ENCODE results near the gene RIMKLA. TPM values are rescaled to one million over a fixed set of nuclear protein-coding genes. Genes with fewer than 3 reads are reported as not detected.

The RIMKLA gene
- total and polyA plus RNA-seq, 2 of the 13 experiments (the other 11 are each of a cell fraction or from before 2014, with no cell fraction given): 2.5 to 3.8 TPM

DNA sequence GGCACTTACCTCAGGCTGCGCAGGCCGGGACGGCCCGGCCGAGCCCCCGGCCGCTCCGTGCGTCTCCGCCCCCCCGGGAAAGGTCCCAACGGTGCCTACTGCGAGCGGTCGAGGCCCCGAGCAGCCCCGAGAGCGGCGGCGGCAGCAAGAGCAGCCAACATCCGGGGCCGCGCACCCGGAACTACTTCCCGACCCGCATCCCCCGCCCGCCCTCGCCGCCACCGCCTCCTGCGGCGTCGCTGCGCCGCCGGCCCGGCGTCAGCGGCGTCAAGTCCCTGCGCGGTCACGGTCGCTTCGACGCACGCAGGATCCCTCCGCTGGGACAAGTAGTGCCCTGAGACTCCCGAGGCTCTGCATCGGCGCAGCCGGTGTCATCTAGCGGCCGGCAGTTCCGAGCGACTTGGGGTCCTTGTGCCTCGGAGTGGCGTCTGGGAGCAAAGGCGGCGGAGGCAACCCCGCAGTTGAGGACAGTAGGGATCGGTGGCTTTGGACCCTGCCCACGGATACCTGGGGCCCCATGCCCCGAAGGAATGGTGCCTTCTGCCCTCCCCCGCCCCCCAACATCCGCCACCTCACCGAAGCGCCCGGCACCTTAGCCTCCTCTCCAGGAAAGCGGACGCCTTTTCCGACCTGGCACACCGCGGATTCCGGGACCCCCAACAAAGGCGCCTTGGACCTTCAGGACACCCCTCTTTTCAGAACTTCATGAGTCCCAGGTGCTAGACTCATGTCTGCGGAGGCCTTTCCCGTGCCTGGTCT, 45.4 kb upstream of the RIMKLA start, which contains the start of gene FOXJ3 (continued):
- no peak for TF ChIP-seq RFX3 (CRISPR knock-in tag; IDR thresholded peaks at IDR 0.05)
- TF ChIP-seq ZMYM4 (CRISPR knock-in tag; IDR thresholded peaks at IDR 0.05): peak; percentile 97
- no peak for TF ChIP-seq ZFP1 (CRISPR knock-in tag; IDR thresholded peaks at IDR 0.05)
- TF ChIP-seq ZBTB7A (CRISPR knock-in tag; IDR thresholded peaks at IDR 0.05): peak; percentile 68; the same call in 1 of the 2 replicates
- peak; percentile 87 for TF ChIP-seq CREB1 (IDR thresholded peaks at IDR 0.05)
- peak; percentile 87 for TF ChIP-seq CREB1 (CRISPR knock-in tag; IDR thresholded peaks at IDR 0.05)
- TF ChIP-seq, protein P1, sequence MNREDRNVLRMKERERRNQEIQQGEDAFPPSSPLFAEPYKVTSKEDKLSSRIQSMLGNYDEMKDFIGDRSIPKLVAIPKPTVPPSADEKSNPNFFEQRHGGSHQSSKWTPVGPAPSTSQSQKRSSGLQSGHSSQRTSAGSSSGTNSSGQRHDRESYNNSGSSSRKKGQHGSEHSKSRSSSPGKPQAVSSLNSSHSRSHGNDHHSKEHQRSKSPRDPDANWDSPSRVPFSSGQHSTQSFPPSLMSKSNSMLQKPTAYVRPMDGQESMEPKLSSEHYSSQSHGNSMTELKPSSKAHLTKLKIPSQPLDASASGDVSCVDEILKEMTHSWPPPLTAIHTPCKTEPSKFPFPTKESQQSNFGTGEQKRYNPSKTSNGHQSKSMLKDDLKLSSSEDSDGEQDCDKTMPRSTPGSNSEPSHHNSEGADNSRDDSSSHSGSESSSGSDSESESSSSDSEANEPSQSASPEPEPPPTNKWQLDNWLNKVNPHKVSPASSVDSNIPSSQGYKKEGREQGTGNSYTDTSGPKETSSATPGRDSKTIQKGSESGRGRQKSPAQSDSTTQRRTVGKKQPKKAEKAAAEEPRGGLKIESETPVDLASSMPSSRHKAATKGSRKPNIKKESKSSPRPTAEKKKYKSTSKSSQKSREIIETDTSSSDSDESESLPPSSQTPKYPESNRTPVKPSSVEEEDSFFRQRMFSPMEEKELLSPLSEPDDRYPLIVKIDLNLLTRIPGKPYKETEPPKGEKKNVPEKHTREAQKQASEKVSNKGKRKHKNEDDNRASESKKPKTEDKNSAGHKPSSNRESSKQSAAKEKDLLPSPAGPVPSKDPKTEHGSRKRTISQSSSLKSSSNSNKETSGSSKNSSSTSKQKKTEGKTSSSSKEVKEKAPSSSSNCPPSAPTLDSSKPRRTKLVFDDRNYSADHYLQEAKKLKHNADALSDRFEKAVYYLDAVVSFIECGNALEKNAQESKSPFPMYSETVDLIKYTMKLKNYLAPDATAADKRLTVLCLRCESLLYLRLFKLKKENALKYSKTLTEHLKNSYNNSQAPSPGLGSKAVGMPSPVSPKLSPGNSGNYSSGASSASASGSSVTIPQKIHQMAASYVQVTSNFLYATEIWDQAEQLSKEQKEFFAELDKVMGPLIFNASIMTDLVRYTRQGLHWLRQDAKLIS (CRISPR knock-in tag; IDR thresholded peaks at IDR 0.05): 0 out of 2 replicates have a peak, but pooled peaks have one; percentile 77
- TF ChIP-seq, protein P2, sequence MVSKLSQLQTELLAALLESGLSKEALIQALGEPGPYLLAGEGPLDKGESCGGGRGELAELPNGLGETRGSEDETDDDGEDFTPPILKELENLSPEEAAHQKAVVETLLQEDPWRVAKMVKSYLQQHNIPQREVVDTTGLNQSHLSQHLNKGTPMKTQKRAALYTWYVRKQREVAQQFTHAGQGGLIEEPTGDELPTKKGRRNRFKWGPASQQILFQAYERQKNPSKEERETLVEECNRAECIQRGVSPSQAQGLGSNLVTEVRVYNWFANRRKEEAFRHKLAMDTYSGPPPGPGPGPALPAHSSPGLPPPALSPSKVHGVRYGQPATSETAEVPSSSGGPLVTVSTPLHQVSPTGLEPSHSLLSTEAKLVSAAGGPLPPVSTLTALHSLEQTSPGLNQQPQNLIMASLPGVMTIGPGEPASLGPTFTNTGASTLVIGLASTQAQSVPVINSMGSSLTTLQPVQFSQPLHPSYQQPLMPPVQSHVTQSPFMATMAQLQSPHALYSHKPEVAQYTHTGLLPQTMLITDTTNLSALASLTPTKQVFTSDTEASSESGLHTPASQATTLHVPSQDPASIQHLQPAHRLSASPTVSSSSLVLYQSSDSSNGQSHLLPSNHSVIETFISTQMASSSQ (IDR thresholded peaks at IDR 0.05; ENCODE audit: low read depth): peak; percentile 45; the same call in 1 of the 2 replicates
- TF ChIP-seq, protein P2 (CRISPR knock-in tag; IDR thresholded peaks at IDR 0.05; ENCODE audit: borderline replicate concordance): peak; percentile 72
- TF ChIP-seq, protein P3, sequence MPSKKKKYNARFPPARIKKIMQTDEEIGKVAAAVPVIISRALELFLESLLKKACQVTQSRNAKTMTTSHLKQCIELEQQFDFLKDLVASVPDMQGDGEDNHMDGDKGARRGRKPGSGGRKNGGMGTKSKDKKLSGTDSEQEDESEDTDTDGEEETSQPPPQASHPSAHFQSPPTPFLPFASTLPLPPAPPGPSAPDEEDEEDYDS (CRISPR knock-in tag; IDR thresholded peaks at IDR 0.05): peak; percentile 67; the same call in 1 of the 2 replicates
- no peak for TF ChIP-seq ZNF747 (CRISPR knock-in tag; IDR thresholded peaks at IDR 0.05; ENCODE audit: borderline replicate concordance)
- TF ChIP-seq, protein P4, sequence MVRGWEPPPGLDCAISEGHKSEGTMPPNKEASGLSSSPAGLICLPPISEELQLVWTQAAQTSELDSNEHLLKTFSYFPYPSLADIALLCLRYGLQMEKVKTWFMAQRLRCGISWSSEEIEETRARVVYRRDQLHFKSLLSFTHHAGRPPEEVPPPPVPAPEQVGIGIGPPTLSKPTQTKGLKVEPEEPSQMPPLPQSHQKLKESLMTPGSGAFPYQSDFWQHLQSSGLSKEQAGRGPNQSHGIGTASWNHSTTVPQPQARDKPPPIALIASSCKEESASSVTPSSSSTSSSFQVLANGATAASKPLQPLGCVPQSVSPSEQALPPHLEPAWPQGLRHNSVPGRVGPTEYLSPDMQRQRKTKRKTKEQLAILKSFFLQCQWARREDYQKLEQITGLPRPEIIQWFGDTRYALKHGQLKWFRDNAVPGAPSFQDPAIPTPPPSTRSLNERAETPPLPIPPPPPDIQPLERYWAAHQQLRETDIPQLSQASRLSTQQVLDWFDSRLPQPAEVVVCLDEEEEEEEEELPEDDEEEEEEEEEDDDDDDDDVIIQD (CRISPR knock-in tag; IDR thresholded peaks at IDR 0.05; ENCODE audit: low read depth): no peak; the same call in 1 of the 2 replicates
- no peak for TF ChIP-seq PLRG1 (conservative IDR thresholded peaks at IDR 0.05)
- TF ChIP-seq TGIF2 (CRISPR knock-in tag; IDR thresholded peaks at IDR 0.05): peak; percentile 88; the same call in 1 of the 2 replicates
- peak; percentile 65 for TF ChIP-seq SRY (CRISPR knock-in tag; IDR thresholded peaks at IDR 0.05)
- no peak for TF ChIP-seq NCOA1 (CRISPR knock-in tag; IDR thresholded peaks at IDR 0.05)

All from HepG2 (cell line).